Measurements from ENCODE around the gene SYPL1. TPM values are rescaled to one million over a fixed set of nuclear protein-coding genes. Genes with fewer than 3 reads are reported as not detected.

Gene SYPL1
- polyA plus RNA-seq, 1 of the 3 experiments (the other 2 are of a cell fraction), result 72.4 TPM

- H3K4me3 ChIP-seq (ENCODE audit: low read depth in 2 of 2, low read length in 1 of 2), result no peak overlapping the region
- no peak overlapping the region for H3K9ac ChIP-seq
- no peaks in the 10 kb centered on the region for H3F3A ChIP-seq (replicated peaks; ENCODE audit: insufficient read depth)
- H4K20me1 ChIP-seq (ENCODE audit: insufficient read depth), result no peaks in the 10 kb centered on the region
- ChIA-PET POLR2A (no interaction called here), CTCF (interaction anchor here (0.6 to 14.1 kb wide), 44 partner anchors 9 to 512 kb away, joined by 3 to 593 read pairs (median 5); partner anchors contain the start of gene SYPL1)
- H3K27me3 ChIP-seq (ENCODE audit: insufficient read depth), result no peaks in the 10 kb centered on the region
- no peaks in the 10 kb centered on the region for H3K36me3 ChIP-seq (replicated peaks in 1 of 2; ENCODE audit: control insufficient read depth in 1 of 2, insufficient read depth in 2 of 2, low read length in 1 of 2)
- no peaks in the 10 kb centered on the region for H3K9me2 ChIP-seq
- peak overlapping the region in 1 of 2 experiments; percentile 96; a peak in 2 of 4 replicates for H3K27ac ChIP-seq (ENCODE audit: low read depth in 2 of 2, low read length in 1 of 2)
- no peaks in the 10 kb centered on the region for H3K9me3 ChIP-seq
- TF ChIP-seq MXI1 (IDR thresholded peaks at IDR 0.05; ENCODE audit: low read depth, low read length), result peak; percentile 69
- TF ChIP-seq RAD21 (IDR thresholded peaks at IDR 0.05; ENCODE audit: low read length), result peak; percentile 100
- 0 out of 2 replicates have a peak, but pooled peaks have one; percentile 12 for TF ChIP-seq SIN3A (IDR thresholded peaks at IDR 0.05; ENCODE audit: borderline replicate concordance, low read depth, low read length)
- TF ChIP-seq EP300 (IDR thresholded peaks at IDR 0.05; ENCODE audit: borderline replicate concordance in 1 of 2, low read depth in 1 of 2, low read length in 1 of 2), result 0 out of 4 replicates have a peak, but pooled peaks of 1 of the 2 experiments have one; percentile 26
- peak; percentile 100 for TF ChIP-seq SMC3 (IDR thresholded peaks at IDR 0.05; ENCODE audit: low read depth, low read length)
- peak; percentile 60; the same call in 1 of the 2 replicates for TF ChIP-seq MAX (IDR thresholded peaks at IDR 0.05; ENCODE audit: low read depth)
- peak; percentile 95 for TF ChIP-seq CTCF (IDR thresholded peaks at IDR 0.05)
- no peak for TF ChIP-seq RFX5 (IDR thresholded peaks at IDR 0.05; ENCODE audit: low read length)
- TF ChIP-seq FOSL2 (IDR thresholded peaks at IDR 0.05; ENCODE audit: borderline replicate concordance, low read depth), result no peak
- TF ChIP-seq CHD2 (IDR thresholded peaks at IDR 0.05; ENCODE audit: low read length, partially characterized antibody), result peak; percentile 54
- peak overlapping the region; percentile 52; the same call in 1 of the 2 replicates for H2AFZ ChIP-seq (ENCODE audit: low read depth)
- DNase-seq, result peak; percentile 88
- WGBS (ENCODE audit: low lambda C conversion rate), result 54% methylated on average over 9 of the region's 9 CpGs
- H3K4me1 ChIP-seq (ENCODE audit: control insufficient read depth in 1 of 2, insufficient read depth in 2 of 2, low read depth in 1 of 2, low read length in 1 of 2), result peaks cover 0 to 28% of the 10 kb centered on the region in 2 experiments; a peak in 2 of 4 replicates
- no peak overlapping the region for H3K4me2 ChIP-seq
- H3K79me2 ChIP-seq (ENCODE audit: insufficient read depth), result no peaks in the 10 kb centered on the region
Observed at GRCh38 chr7:106056513-106057203, 55.5 kb downstream of the SYPL1 start.

- Histone ChIP-seq H3K9ac (no peak overlapping the region), H3K36me3 (replicated peaks in 1 of 2; ENCODE audit: control insufficient read depth in 1 of 2, insufficient read depth in 2 of 2, low read length in 1 of 2) (no peaks in the 10 kb centered on the region), H3K4me1 (ENCODE audit: control insufficient read depth in 1 of 2, insufficient read depth in 2 of 2, low read depth in 1 of 2, low read length in 1 of 2) (peaks cover 3 to 35% of the 10 kb centered on the region in 2 experiments; a peak in 2 of 4 replicates), H2AFZ (ENCODE audit: low read depth) (no peak overlapping the region), H3K9me3 (no peaks in the 10 kb centered on the region), H3K4me2 (no peak overlapping the region), H3K27ac (ENCODE audit: low read depth in 2 of 2, low read length in 1 of 2) (no peak overlapping the region), H3K79me2 (ENCODE audit: insufficient read depth) (no peaks in the 10 kb centered on the region), H3K4me3 (ENCODE audit: low read depth in 2 of 2, low read length in 1 of 2) (no peak overlapping the region), H4K20me1 (ENCODE audit: insufficient read depth) (no peaks in the 10 kb centered on the region), H3K9me2 (no peaks in the 10 kb centered on the region), H3K27me3 (ENCODE audit: insufficient read depth) (no peaks in the 10 kb centered on the region), H3F3A (replicated peaks; ENCODE audit: insufficient read depth) (no peaks in the 10 kb centered on the region)
- CTCF ChIA-PET, result interaction anchor here (0.8 to 14.1 kb wide), 10 partner anchors 8 to 178 kb away, joined by 3 to 593 read pairs (median 8); partner anchors contain the start of gene ATXN7L1
- POLR2A ChIA-PET, result no interaction called here
- no peak for DNase-seq
- WGBS (ENCODE audit: low lambda C conversion rate), result 87% methylated on average over 7 of the region's 7 CpGs
- no peak for TF ChIP-seq GABPA (IDR thresholded peaks at IDR 0.05; ENCODE audit: low read depth)
- no peak for TF ChIP-seq POLR2AphosphoS5 (IDR thresholded peaks at IDR 0.05; ENCODE audit: low read depth, low read length)
- TF ChIP-seq, protein P1, sequence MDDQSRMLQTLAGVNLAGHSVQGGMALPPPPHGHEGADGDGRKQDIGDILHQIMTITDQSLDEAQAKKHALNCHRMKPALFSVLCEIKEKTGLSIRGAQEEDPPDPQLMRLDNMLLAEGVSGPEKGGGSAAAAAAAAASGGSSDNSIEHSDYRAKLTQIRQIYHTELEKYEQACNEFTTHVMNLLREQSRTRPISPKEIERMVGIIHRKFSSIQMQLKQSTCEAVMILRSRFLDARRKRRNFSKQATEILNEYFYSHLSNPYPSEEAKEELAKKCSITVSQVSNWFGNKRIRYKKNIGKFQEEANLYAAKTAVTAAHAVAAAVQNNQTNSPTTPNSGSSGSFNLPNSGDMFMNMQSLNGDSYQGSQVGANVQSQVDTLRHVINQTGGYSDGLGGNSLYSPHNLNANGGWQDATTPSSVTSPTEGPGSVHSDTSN (IDR thresholded peaks at IDR 0.05), result no peak
- TF ChIP-seq MAX (IDR thresholded peaks at IDR 0.05; ENCODE audit: low read depth), result no peak
- TF ChIP-seq TCF12 (IDR thresholded peaks at IDR 0.05), result no peak
- TF ChIP-seq ELF1 (IDR thresholded peaks at IDR 0.05), result no peak
- no peak for TF ChIP-seq REST (IDR thresholded peaks at IDR 0.05; ENCODE audit: low read depth, low read length)
- TF ChIP-seq, protein P2, sequence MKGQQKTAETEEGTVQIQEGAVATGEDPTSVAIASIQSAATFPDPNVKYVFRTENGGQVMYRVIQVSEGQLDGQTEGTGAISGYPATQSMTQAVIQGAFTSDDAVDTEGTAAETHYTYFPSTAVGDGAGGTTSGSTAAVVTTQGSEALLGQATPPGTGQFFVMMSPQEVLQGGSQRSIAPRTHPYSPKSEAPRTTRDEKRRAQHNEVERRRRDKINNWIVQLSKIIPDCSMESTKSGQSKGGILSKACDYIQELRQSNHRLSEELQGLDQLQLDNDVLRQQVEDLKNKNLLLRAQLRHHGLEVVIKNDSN (IDR thresholded peaks at IDR 0.05; ENCODE audit: borderline replicate concordance, low read depth), result no peak
- no peak for TF ChIP-seq MEF2A (IDR thresholded peaks at IDR 0.05; ENCODE audit: borderline replicate concordance, low read depth)
Observed at GRCh38 chr7:106054971-106055532, 57.1 kb downstream of the SYPL1 start.

Data from SK-N-SH (cell line).